H9 (cell line): ENCODE results near the gene ZRANB1. TPM values are rescaled to one million over a fixed set of nuclear protein-coding genes. Genes with fewer than 3 reads are reported as not detected.
A peak's percentile ranks its signal among the peaks of the same experiment; 100 is the strongest.

Experiments
- DNase-seq: peaks from one replicate; pipeline ENCODE4 v3.0.0-alpha.2; 2017
- H2AFZ ChIP-seq: one replicate; pipeline ENCODE4 v1.6.1; 2013; ENCODE audit warnings: mild to moderate bottlenecking, low read length, control low read depth, moderate library complexity
- H2AK5ac ChIP-seq: 2 replicates; pipeline ENCODE4 v1.6.1; 2013; ENCODE audit warnings: low read length, control low read depth, mixed read lengths; ENCODE audit not compliant: insufficient read length
- H2BK120ac ChIP-seq: one replicate; pipeline ENCODE4 v1.6.1; 2013; ENCODE audit warnings: low read depth, mild to moderate bottlenecking, low read length, control low read depth, inconsistent platforms; ENCODE audit not compliant: poor library complexity, severe bottlenecking
- H2BK12ac ChIP-seq: 2 replicates; pipeline ENCODE4 v1.6.1; 2013; ENCODE audit warnings: low read length, control low read depth, mixed read lengths, low read depth; ENCODE audit not compliant: insufficient read length
- H2BK15ac ChIP-seq: 2 replicates; pipeline ENCODE4 v1.6.1; 2013; ENCODE audit warnings: low read depth, low read length, control low read depth
- H2BK20ac ChIP-seq: one replicate; pipeline ENCODE4 v1.6.1; 2013; ENCODE audit warnings: low read depth, mild to moderate bottlenecking, low read length, control low read depth, inconsistent platforms; ENCODE audit not compliant: poor library complexity, severe bottlenecking
- H2BK5ac ChIP-seq: 2 replicates; pipeline ENCODE4 v1.6.1; 2013; ENCODE audit warnings: low read length, control low read depth, mixed read lengths; ENCODE audit not compliant: insufficient read length
- H3K14ac ChIP-seq: 2 replicates; pipeline ENCODE4 v1.6.1; 2013; ENCODE audit warnings: low read length, control low read depth; ENCODE audit not compliant: insufficient read depth
- H3K18ac ChIP-seq: 2 replicates; pipeline ENCODE4 v1.6.1; 2013; ENCODE audit warnings: low read depth, mild to moderate bottlenecking, mixed read lengths, low read length, control low read depth; ENCODE audit not compliant: insufficient read length
- H3K23ac ChIP-seq: 2 replicates; pipeline ENCODE4 v1.6.1; 2013; ENCODE audit warnings: low read length, control low read depth, mixed read lengths, low read depth; ENCODE audit not compliant: insufficient read length
- H3K23me2 ChIP-seq: 2 replicates; pipeline ENCODE4 v1.6.1; 2013; ENCODE audit warnings: low read depth, mild to moderate bottlenecking, mixed read lengths, low read length, control low read depth; ENCODE audit not compliant: insufficient read length, poor library complexity, severe bottlenecking
- H3K27ac ChIP-seq: 2 replicates; pipeline ENCODE4 v1.5.1; 2013; ENCODE audit warnings: low read length, control low read depth, mixed read lengths, low read depth; ENCODE audit not compliant: insufficient read length
- H3K27me3 ChIP-seq: 2 replicates; pipeline ENCODE4 v1.6.1; 2013; ENCODE audit warnings: low read length, control low read depth, inconsistent platforms; ENCODE audit not compliant: insufficient read depth
- H3K4ac ChIP-seq: 2 replicates; pipeline ENCODE4 v1.6.1; 2013; ENCODE audit warnings: low read depth, mild to moderate bottlenecking, control low read depth, inconsistent platforms, low read length, moderate library complexity
- H3K4me1 ChIP-seq: 2 replicates; pipeline ENCODE4 v1.6.1; 2013; ENCODE audit warnings: low read length, control low read depth, inconsistent platforms; ENCODE audit not compliant: insufficient read depth
- H3K4me2 ChIP-seq: 2 replicates; pipeline ENCODE4 v1.6.1; 2013; ENCODE audit warnings: low read length, control low read depth, mixed read lengths; ENCODE audit not compliant: insufficient read length, insufficient read depth
- H3K56ac ChIP-seq: 2 replicates; pipeline ENCODE4 v1.6.1; 2013; ENCODE audit warnings: low read depth, mild to moderate bottlenecking, mixed read lengths, low read length, control low read depth; ENCODE audit not compliant: insufficient read length
- H3K79me1 ChIP-seq: 2 replicates; pipeline ENCODE4 v1.6.1; 2013; ENCODE audit warnings: low read depth, mild to moderate bottlenecking, moderate library complexity, low read length, control low read depth, inconsistent platforms; ENCODE audit not compliant: insufficient read depth, poor library complexity, severe bottlenecking
- H3K79me2 ChIP-seq: 2 replicates; pipeline ENCODE4 v1.6.1; 2013; ENCODE audit warnings: low read length, control low read depth, inconsistent platforms; ENCODE audit not compliant: insufficient read depth
- H3K9ac ChIP-seq: 2 replicates; pipeline ENCODE4 v1.6.1; 2013; ENCODE audit warnings: low read length, control low read depth, mixed read lengths; ENCODE audit not compliant: insufficient read length; ENCODE audit errors: extremely low read depth
- H3K9me3 ChIP-seq: one replicate; pipeline ENCODE4 v1.6.1; 2013; ENCODE audit warnings: low read depth, low read length, inconsistent platforms; ENCODE audit not compliant: control insufficient read depth
- H3T11ph ChIP-seq: one replicate; pipeline ENCODE4 v1.6.1; 2013; ENCODE audit warnings: mild to moderate bottlenecking, low read length, control low read depth, inconsistent platforms
- H4K20me1 ChIP-seq: one replicate; pipeline ENCODE4 v1.6.1; 2013; ENCODE audit not compliant: control insufficient read depth, insufficient read length, insufficient read depth
- H4K5ac ChIP-seq: 2 replicates; pipeline ENCODE4 v1.6.1; 2013; ENCODE audit warnings: low read depth, mild to moderate bottlenecking, mixed read lengths, low read length, control low read depth; ENCODE audit not compliant: insufficient read length
- H4K8ac ChIP-seq: replicated peaks from 2 replicates; pipeline ENCODE4 v1.6.1; 2013; ENCODE audit warnings: low read length, control low read depth, mixed read lengths, low read depth; ENCODE audit not compliant: insufficient read length
- H4K91ac ChIP-seq: 2 replicates; pipeline ENCODE4 v1.6.1; 2013; ENCODE audit warnings: low read depth, mild to moderate bottlenecking, moderate library complexity, mixed read lengths, low read length, control low read depth; ENCODE audit not compliant: insufficient read length
- H3K27ac Mint-ChIP-seq, 3 experiments: 2 replicates in 2 of 3; 3 replicates in 1 of 3; pipeline ENCODE4 v1.8.0; 2020 to 2021; ENCODE audit warnings: mixed read lengths in 3 of 3, mild to moderate bottlenecking in 1 of 3, moderate library complexity in 1 of 3
- H3K27me3 Mint-ChIP-seq: 2 replicates; pipeline ENCODE4 v1.8.0; 2021; ENCODE audit warnings: low read depth, mild to moderate bottlenecking, moderate library complexity, mixed read lengths
- H3K36me3 Mint-ChIP-seq, 3 experiments: 2 replicates in 2 of 3; 3 replicates in 1 of 3; pipeline ENCODE4 v1.8.0; 2020 to 2021; ENCODE audit warnings: low read depth in 3 of 3, mixed read lengths in 3 of 3; ENCODE audit not compliant: insufficient read depth in 1 of 3
- H3K4me1 Mint-ChIP-seq, 2 experiments: 2 replicates each; pipeline ENCODE4 v1.8.0; 2020; ENCODE audit warnings: mixed read lengths in 2 of 2
- H3K4me3 Mint-ChIP-seq, 2 experiments: 2 replicates in 1 of 2; 3 replicates in 1 of 2; pipeline ENCODE4 v1.8.0; 2020 to 2021; ENCODE audit warnings: mild to moderate bottlenecking in 2 of 2, mixed read lengths in 2 of 2, moderate library complexity in 1 of 2
- H3K9me3 Mint-ChIP-seq, 2 experiments: 2 replicates in 1 of 2; 3 replicates in 1 of 2; pipeline ENCODE4 v1.8.0; 2020; ENCODE audit warnings: mild to moderate bottlenecking in 2 of 2, mixed read lengths in 2 of 2, moderate library complexity in 1 of 2
- CTCF ChIP-seq: fragments of 200-600 bp; sonication (generic); conservative IDR thresholded peaks from 3 replicates; pipeline ENCODE4 v1.8.0; 2021; ENCODE audit warnings: antibody characterized with exemption, mild to moderate bottlenecking
- WGBS: extraction: QIAGEN DNeasy Blood & Tissue Kit; methylation state at CpG from one replicate; pipeline ENCODE4 v1.1.7; 2013; ENCODE audit warnings: missing lambda C conversion rate, low lambda C conversion rate, mixed read lengths; ENCODE audit not compliant: insufficient read length; ENCODE audit errors: extremely low coverage; 5-methylcytosine and 5-hydroxymethylcytosine counted together
- total RNA-seq: library from RNA; stranded (reverse); gene quantifications from 2 replicates; pipeline ENCODE4 v1.2.1, GENCODE V29; 2021

The ZRANB1 gene
- total RNA-seq, 1 experiment from 2014 or later, result 17.4 TPM

GRCh38 chr10:124989526-124989925 lies 47.6 kb downstream of the ZRANB1 start:
- Histone ChIP-seq H3K9me3 (no peaks in the 10 kb centered on the region), H2BK15ac (no peak overlapping the region), H2AK5ac (no peak overlapping the region), H2AFZ (no peak overlapping the region), H3K18ac (no peak overlapping the region), H3T11ph (no peak overlapping the region), H3K4ac (no peak overlapping the region), H3K14ac (no peak overlapping the region), H3K56ac (no peak overlapping the region), H4K20me1 (no peaks in the 10 kb centered on the region), H4K91ac (no peak overlapping the region), H2BK5ac (no peak overlapping the region), H4K8ac (no peak overlapping the region), H3K27me3 (no peaks in the 10 kb centered on the region), H2BK20ac (no peak overlapping the region), H3K23me2 (no peaks in the 10 kb centered on the region), H3K4me1 (no peaks in the 10 kb centered on the region), H3K23ac (no peak overlapping the region), H3K4me2 (no peak overlapping the region), H2BK120ac (no peak overlapping the region), H3K79me1 (no peaks in the 10 kb centered on the region), H4K5ac (no peak overlapping the region), H2BK12ac (no peak overlapping the region), H3K9ac (no peak overlapping the region), H3K79me2 (no peaks in the 10 kb centered on the region), H3K27ac (no peak overlapping the region)
- Mint-ChIP-seq H3K4me3 (no peak overlapping the region), H3K4me1 (no peaks in the 10 kb centered on the region), H3K27ac (peak overlapping the region; percentile 65 to 88 (median 70); a peak in 3 of 7 replicates), H3K27me3 (peaks cover 2% of the 10 kb centered on the region; the same call in 1 of the 2 replicates), H3K36me3 (peaks cover 45 to 88% (median 86%) of the 10 kb centered on the region in 3 experiments; a peak in 6 of 7 replicates), H3K9me3 (no peaks in the 10 kb centered on the region)
- DNase-seq, result no peak
- no CpG with 5 or more reads among the region's 10 CpGs for WGBS
- TF ChIP-seq CTCF, result no peak
